PC-3 (cell line): ENCODE results near the gene TAF1C. TPM values are rescaled to one million over a fixed set of nuclear protein-coding genes. Genes with fewer than 3 reads are reported as not detected.

Experiments
- ATAC-seq: fragments of 200-7000 bp; cut with Tn5 transposase; 2 replicates; pipeline ENCODE4 v1.9.1; 2020; ENCODE audit warnings: mild to moderate bottlenecking, moderate library complexity
- BruUV-seq: library from RNA; stranded (reverse); fragments of 400-500 nt; replicated peaks from 2 replicates; lab custom pipeline; 2021; lab: Mats Ljungman, UMichigan
- CTCF ChIA-PET: fragments of 300-600 bp; sonication (Branson Sonifier 250); formaldehyde crosslinking; loops from one replicate; lab custom pipeline; 2022; ENCODE audit warnings: antibody characterized with exemption; lab: Charles Lee
- POLR2A ChIA-PET: fragments of 300-600 bp; sonication (Branson Sonifier 250); formaldehyde crosslinking; loops from one replicate; lab custom pipeline; 2022; ENCODE audit warnings: antibody characterized with exemption; ENCODE audit not compliant: unreplicated experiment; lab: Charles Lee
- DNase-seq: peaks from one replicate; pipeline ENCODE4 v3.0.0-alpha.2; 2015
- H2AFZ ChIP-seq: fragments of 300-600 bp; sonication (generic); 2 replicates; pipeline ENCODE4 v1.6.0; 2016; ENCODE audit warnings: antibody characterized with exemption, low read length
- H3F3A ChIP-seq: fragments of 300-600 bp; sonication (generic); one replicate; pipeline ENCODE4 v1.6.0; 2017; ENCODE audit warnings: antibody characterized with exemption, low read length, control low read depth, mild to moderate bottlenecking; ENCODE audit not compliant: unreplicated experiment
- H3K27ac ChIP-seq: fragments of 300-600 bp; sonication (generic); 2 replicates; pipeline ENCODE4 v1.5.1; 2016; ENCODE audit warnings: mild to moderate bottlenecking, low read length
- H3K27me3 ChIP-seq: fragments of 300-600 bp; sonication (generic); 2 replicates; pipeline ENCODE4 v1.6.1; 2016; ENCODE audit warnings: low read length, mixed read lengths
- H3K36me3 ChIP-seq: fragments of 300-600 bp; sonication (generic); 2 replicates; pipeline ENCODE4 v1.6.1; 2016; ENCODE audit warnings: low read depth, mixed run types, low read length, mixed read lengths
- H3K4me1 ChIP-seq: fragments of 300-600 bp; sonication (generic); 2 replicates; pipeline ENCODE4 v1.5.1; 2016; ENCODE audit warnings: low read length; ENCODE audit not compliant: insufficient read depth
- H3K4me2 ChIP-seq: fragments of 300-600 bp; sonication (generic); 2 replicates; pipeline ENCODE4 v1.6.0; 2016; ENCODE audit warnings: low read length
- H3K4me3 ChIP-seq: fragments of 300-600 bp; sonication (generic); 2 replicates; pipeline ENCODE4 v1.5.1; 2016; ENCODE audit warnings: mild to moderate bottlenecking, low read length, mixed read lengths
- H3K79me2 ChIP-seq: fragments of 300-600 bp; sonication (generic); 2 replicates; pipeline ENCODE4 v1.6.1; 2017; ENCODE audit warnings: low read length, mixed read lengths
- H3K9ac ChIP-seq: fragments of 300-600 bp; sonication (generic); 2 replicates; pipeline ENCODE4 v1.6.0; 2016; ENCODE audit warnings: mild to moderate bottlenecking, low read length
- H3K9me2 ChIP-seq: fragments of 300-600 bp; sonication (generic); replicated peaks from 2 replicates; pipeline ENCODE4 v1.6.1; 2016; ENCODE audit warnings: mixed run types, low read length, mixed read lengths
- H3K9me3 ChIP-seq: fragments of 300-600 bp; sonication (generic); 2 replicates; pipeline ENCODE4 v1.6.1; 2016; ENCODE audit warnings: low read length, mixed read lengths
- H4K20me1 ChIP-seq: fragments of 300-600 bp; sonication (generic); 2 replicates; pipeline ENCODE4 v1.6.1; 2016; ENCODE audit warnings: low read length, mixed read lengths
- EZH2 ChIP-seq: fragments of 300-600 bp; sonication (generic); IDR thresholded peaks from one replicate; pipeline ENCODE4 v1.6.1; 2017; ENCODE audit warnings: antibody characterized with exemption, mild to moderate bottlenecking, low read length; ENCODE audit not compliant: unreplicated experiment
- EZH2phosphoT487 ChIP-seq: fragments of 300-600 bp; sonication (generic); IDR thresholded peaks from 2 replicates; pipeline ENCODE4 v1.6.1; 2018; ENCODE audit warnings: mild to moderate bottlenecking, antibody characterized with exemption, low read length, borderline replicate concordance
- intact Hi-C: fragments of 100-400 bp; cut with micrococcal nuclease; formaldehyde crosslinking; loops from 2 replicates; pipeline ENCODE4 v1.9.0; 2023
- total RNA-seq: library from RNA; depleted of rRNA; stranded (reverse); fragments of >200 nt; gene quantifications from 2 replicates; pipeline ENCODE4 v1.2.3, GENCODE V29; 2014
- TF ChIP-seq, protein P1 (sequence below): fragments of 300-600 bp; sonication (generic); conservative IDR thresholded peaks from 2 replicates; pipeline ENCODE4 v1.5.1; 2017; ENCODE audit warnings: antibody characterized with exemption, low read depth, mild to moderate bottlenecking, low read length

Gene TAF1C
- total RNA-seq, 1 experiment from 2014 or later = 21.8 TPM

- no peak for ATAC-seq
- no peak for DNase-seq
Observed at GRCh38 chr16:84190731-84191388, 4.0 kb upstream of the TAF1C start, which contains the start of gene ADAD2. ADAD2 (plus strand) TSS chr16:84191157; CDS start chr16:84191231, 74 bp downstream.

DNA sequence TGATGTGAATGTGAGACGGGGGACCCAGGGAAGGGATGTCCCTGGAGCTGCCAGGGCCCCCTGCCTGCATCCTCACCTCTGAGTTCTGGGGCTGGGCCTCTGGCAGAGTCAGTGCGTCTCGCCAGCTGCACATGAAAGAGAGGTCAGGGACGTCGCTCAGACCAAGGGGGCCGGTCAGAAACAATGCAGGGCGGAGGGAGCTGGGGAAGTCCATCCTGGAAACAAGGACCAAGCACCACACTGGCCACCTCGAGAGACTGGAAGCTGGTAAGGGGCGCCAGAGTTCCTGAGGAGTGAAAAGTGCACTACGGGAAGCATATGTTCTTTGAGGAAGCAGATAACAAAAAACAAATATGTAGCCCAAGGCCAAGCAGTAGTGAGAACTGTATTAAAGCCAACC is 2.1 kb downstream of the TAF1C start:
- POLR2A ChIA-PET = no interaction called here
- DNase-seq (no peak), ATAC-seq (no peak)
- no peaks in the 10 kb centered on the region for H4K20me1 ChIP-seq
- intact Hi-C loops = no loop called here
- H3K79me2 ChIP-seq = peaks cover 28% of the 10 kb centered on the region
- BruUV-seq = no TSS peak
- H3K4me3 ChIP-seq = no peak overlapping the region
- no peaks in the 10 kb centered on the region for H3K9me3 ChIP-seq
- no peak overlapping the region for H3K27ac ChIP-seq
- TF ChIP-seq, protein P1, sequence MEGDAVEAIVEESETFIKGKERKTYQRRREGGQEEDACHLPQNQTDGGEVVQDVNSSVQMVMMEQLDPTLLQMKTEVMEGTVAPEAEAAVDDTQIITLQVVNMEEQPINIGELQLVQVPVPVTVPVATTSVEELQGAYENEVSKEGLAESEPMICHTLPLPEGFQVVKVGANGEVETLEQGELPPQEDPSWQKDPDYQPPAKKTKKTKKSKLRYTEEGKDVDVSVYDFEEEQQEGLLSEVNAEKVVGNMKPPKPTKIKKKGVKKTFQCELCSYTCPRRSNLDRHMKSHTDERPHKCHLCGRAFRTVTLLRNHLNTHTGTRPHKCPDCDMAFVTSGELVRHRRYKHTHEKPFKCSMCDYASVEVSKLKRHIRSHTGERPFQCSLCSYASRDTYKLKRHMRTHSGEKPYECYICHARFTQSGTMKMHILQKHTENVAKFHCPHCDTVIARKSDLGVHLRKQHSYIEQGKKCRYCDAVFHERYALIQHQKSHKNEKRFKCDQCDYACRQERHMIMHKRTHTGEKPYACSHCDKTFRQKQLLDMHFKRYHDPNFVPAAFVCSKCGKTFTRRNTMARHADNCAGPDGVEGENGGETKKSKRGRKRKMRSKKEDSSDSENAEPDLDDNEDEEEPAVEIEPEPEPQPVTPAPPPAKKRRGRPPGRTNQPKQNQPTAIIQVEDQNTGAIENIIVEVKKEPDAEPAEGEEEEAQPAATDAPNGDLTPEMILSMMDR = no peak
- no peak for TF ChIP-seq EZH2
- no peak for TF ChIP-seq EZH2phosphoT487
- CTCF ChIA-PET = no interaction called here
- no peak overlapping the region for H3K4me2 ChIP-seq
- H3K36me3 ChIP-seq = no peaks in the 10 kb centered on the region; the same call in 1 of the 2 replicates
- H3K27me3 ChIP-seq = no peaks in the 10 kb centered on the region
- no peaks in the 10 kb centered on the region for H3F3A ChIP-seq
- no peaks in the 10 kb centered on the region for H3K9me2 ChIP-seq
- no peak overlapping the region for H3K9ac ChIP-seq
- no peaks in the 10 kb centered on the region for H3K4me1 ChIP-seq
- H2AFZ ChIP-seq = no peak overlapping the region

More at GRCh38 chr16:84190731-84191388, 4.0 kb upstream of the TAF1C start, which contains the start of gene ADAD2:
- Histone ChIP-seq H3K4me2 (no peak within 1 kb of the TSS), H4K20me1 (no peaks in the 10 kb centered on the region), H3K9me3 (no peaks in the 10 kb centered on the region), H3K79me2 (peaks cover 9% of the 10 kb centered on the region), H3K27ac (no peak within 1 kb of the TSS), H3K4me3 (no peak within 1 kb of the TSS), H3K9ac (no peak within 1 kb of the TSS), H3K27me3 (no peaks in the 10 kb centered on the region), H3F3A (no peaks in the 10 kb centered on the region), H3K4me1 (no peaks in the 10 kb centered on the region), H3K36me3 (no peaks in the 10 kb centered on the region), H3K9me2 (no peaks in the 10 kb centered on the region), H2AFZ (no peak within 1 kb of the TSS)
- BruUV-seq = no TSS peak
- intact Hi-C loops = no loop called here
- CTCF ChIA-PET = no interaction called here
- TF ChIP-seq EZH2phosphoT487 (no peak), EZH2 (no peak)
- TF ChIP-seq, protein P1 = no peak
- POLR2A ChIA-PET = no interaction called here
